PC-9 (cell line): Measurements from ENCODE around the gene YEATS2.

Source experiments
- EZH2 ChIP-seq: fragments of 200-600 bp; sonication (generic); IDR thresholded peaks from 2 replicates; pipeline ENCODE4 v1.8.0; 2017; ENCODE audit warnings: antibody characterized with exemption, low read depth
- TF ChIP-seq, protein P1 (sequence below): fragments of 200-600 bp; sonication (generic); conservative IDR thresholded peaks from 2 replicates; pipeline ENCODE4 v1.6.1; 2017; ENCODE audit warnings: mixed run types, antibody characterized with exemption, mild to moderate bottlenecking, moderate library complexity

DNA sequence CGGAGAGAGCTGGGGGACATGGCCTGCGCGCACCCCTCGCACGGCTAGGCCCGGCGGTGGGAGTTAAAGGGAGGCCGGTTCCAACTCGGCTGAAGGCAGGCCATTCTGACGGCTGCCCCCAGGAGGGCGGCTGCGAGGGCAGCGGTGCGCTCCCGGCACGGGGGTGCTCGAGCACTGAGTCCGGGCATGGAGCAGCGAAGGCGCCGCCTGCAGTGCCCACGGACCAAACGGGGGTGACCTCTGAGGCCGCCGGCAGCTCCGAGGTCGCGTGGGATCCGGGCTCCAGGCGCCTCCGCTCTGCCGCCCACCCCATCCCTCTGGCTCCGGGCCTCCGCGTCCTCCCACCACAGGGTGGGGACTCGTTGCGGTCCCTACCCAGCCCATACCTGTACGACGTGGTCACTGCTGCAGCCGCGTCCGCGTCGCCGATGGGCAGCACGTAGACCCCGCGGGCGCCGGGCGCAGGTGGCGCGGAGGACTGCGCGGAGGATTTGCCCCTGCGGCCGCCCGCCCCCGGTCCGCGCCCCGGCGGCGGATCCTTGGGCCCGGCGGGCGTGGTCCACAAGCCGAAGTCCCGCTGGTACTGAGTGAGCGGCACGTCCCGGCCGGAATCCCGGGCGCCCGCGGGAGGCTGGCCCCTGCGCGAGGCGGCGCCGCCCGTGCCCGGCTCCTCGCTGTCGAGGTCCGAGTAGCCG, 127.3 kb downstream of the YEATS2 start:
- TF ChIP-seq, protein P1, sequence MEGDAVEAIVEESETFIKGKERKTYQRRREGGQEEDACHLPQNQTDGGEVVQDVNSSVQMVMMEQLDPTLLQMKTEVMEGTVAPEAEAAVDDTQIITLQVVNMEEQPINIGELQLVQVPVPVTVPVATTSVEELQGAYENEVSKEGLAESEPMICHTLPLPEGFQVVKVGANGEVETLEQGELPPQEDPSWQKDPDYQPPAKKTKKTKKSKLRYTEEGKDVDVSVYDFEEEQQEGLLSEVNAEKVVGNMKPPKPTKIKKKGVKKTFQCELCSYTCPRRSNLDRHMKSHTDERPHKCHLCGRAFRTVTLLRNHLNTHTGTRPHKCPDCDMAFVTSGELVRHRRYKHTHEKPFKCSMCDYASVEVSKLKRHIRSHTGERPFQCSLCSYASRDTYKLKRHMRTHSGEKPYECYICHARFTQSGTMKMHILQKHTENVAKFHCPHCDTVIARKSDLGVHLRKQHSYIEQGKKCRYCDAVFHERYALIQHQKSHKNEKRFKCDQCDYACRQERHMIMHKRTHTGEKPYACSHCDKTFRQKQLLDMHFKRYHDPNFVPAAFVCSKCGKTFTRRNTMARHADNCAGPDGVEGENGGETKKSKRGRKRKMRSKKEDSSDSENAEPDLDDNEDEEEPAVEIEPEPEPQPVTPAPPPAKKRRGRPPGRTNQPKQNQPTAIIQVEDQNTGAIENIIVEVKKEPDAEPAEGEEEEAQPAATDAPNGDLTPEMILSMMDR = no peak
- TF ChIP-seq EZH2 = no peak
